Metanephros (tissue), 2 donors: ENCODE measurements around the gene IRF2BP2. TPM values are rescaled to one million over a fixed set of nuclear protein-coding genes. Genes with fewer than 3 reads are reported as not detected.

Experiments used
- small RNA-seq: library from RNA; depleted of rRNA; stranded (forward); fragments of <200 nt; gene quantifications from one replicate; pipeline ENCODE3, GENCODE V24; 2014; ENCODE audit warnings: low replicate concordance
- total RNA-seq: library from RNA; depleted of rRNA; stranded (reverse); fragments of >200 nt; gene quantifications from one replicate; pipeline ENCODE4 v1.2.3, GENCODE V29; 2014

IRF2BP2 gene
- total RNA-seq = 178 TPM

DNA sequence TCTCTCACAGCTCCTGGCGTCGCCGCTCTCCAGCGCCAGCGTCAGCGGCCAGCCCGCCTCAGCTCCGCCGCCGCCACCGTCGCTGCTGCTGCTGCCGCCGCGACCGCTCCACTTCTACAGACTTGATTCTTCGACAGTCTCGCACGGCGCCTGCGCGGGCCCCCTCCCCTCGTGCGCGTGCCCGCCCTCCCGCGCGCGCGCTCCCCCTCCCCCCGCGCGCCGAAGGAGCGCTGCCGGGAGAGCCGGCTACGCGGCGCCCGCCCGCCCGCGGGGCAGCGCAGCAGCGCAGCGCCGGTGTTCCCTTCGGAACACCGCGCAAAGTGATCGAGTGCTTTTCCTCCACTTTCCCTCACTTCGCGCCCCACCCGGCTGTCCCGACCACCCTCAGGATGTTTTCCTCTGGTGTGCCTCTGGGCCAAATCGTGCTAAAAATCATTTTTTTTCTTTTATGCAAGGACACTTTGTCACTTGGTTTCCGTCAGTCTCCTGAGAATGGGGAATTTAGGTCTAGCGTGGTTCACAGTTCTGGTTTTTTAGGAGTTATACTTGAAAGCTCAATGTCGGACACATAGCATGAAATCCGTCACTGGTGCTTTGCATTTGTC lies at the start of gene IRF2BP2:
IRF2BP2 (minus strand) TSS at position 118 of the 605 bp plus-strand sequence. CDS start 684 bp downstream, outside the sequence.

Small RNAs within 50 kb of the gene (small RNA-seq; reads per million reads assigned to genes)
- not detected for gene RF00096

Other genes starting within 250 kb of the IRF2BP2 start
- gene COA6, start 236.7 kb downstream of the IRF2BP2 start, total RNA-seq = 24.0 TPM
- 62.5 TPM for gene TARBP1, start 131.0 kb downstream of the IRF2BP2 start, total RNA-seq